22Rv1 (cell line): ENCODE data around the gene WNT1.

Experiments
- CTCF ChIP-seq: fragments of 450-650 bp; IDR thresholded peaks from 2 replicates; pipeline ENCODE4 v1.5.1; 2017; ENCODE audit warnings: mild to moderate bottlenecking
- ZFX ChIP-seq: fragments of 450-650 bp; IDR thresholded peaks from 2 replicates; pipeline ENCODE4 v1.6.1; 2017; ENCODE audit warnings: antibody characterized with exemption, borderline replicate concordance

- TF ChIP-seq CTCF (no peak), ZFX (no peak)
These were observed 20.6 kb downstream of the WNT1 start for GRCh38 chr12:48998497-48999353.
